GM20431 (cell line): ENCODE results near the gene NAA38.

Experiments used
- in situ Hi-C: fragments of 300-500 bp; cut with MseI, MboI; formaldehyde crosslinking; loops from one replicate; pipeline ENCODE4 v1.15.0; 2020; ENCODE audit warnings: low sequenced_read_pairs; ENCODE audit not compliant: unreplicated experiment

The NAA38 gene, protein sequence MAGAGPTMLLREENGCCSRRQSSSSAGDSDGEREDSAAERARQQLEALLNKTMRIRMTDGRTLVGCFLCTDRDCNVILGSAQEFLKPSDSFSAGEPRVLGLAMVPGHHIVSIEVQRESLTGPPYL

DNA sequence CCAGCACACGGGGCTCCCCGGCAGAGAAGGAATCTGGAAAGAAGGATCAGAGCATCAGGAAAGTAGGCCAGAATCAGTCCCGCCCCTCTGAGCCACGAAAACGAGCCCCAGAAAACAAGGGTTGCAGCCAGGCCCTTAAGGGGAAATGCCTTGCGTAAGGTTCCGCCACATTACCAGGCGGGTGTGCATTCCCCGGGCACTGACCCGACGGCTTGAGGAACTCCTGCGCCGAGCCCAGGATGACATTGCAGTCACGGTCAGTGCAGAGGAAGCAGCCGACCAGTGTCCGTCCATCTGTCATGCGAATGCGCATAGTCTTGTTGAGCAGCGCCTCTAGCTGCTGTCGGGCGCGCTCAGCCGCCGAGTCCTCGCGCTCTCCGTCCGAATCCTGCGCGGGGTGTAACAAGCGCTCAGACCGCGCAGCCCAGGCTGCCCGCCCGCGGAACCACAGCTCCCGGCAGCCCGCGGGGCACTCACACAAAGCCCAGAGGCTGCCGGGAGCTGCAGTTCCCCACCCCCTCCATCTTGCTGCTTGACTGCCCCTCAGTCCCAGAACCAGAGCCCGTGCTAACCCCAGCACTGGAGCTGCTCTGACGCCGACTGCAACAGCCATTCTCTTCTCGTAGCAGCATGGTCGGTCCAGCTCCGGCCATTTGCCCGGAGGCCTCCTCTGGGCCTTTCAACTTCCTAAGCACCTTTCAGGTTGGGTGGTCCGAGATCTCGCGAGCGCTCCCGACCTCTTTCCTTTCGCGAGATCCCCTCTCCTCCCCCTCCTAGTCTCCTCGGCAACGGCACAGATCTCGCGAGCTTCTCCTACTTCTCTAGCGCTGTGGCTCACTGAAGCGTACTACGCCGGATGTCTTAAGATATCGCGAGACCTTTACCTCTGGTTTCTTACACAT is at the start of gene NAA38:
NAA38 (minus strand) TSS at position 749 of the 902 bp plus-strand sequence; CDS start at position 653, 96 bp downstream.
- in situ Hi-C loops: no loop called here

DNA sequence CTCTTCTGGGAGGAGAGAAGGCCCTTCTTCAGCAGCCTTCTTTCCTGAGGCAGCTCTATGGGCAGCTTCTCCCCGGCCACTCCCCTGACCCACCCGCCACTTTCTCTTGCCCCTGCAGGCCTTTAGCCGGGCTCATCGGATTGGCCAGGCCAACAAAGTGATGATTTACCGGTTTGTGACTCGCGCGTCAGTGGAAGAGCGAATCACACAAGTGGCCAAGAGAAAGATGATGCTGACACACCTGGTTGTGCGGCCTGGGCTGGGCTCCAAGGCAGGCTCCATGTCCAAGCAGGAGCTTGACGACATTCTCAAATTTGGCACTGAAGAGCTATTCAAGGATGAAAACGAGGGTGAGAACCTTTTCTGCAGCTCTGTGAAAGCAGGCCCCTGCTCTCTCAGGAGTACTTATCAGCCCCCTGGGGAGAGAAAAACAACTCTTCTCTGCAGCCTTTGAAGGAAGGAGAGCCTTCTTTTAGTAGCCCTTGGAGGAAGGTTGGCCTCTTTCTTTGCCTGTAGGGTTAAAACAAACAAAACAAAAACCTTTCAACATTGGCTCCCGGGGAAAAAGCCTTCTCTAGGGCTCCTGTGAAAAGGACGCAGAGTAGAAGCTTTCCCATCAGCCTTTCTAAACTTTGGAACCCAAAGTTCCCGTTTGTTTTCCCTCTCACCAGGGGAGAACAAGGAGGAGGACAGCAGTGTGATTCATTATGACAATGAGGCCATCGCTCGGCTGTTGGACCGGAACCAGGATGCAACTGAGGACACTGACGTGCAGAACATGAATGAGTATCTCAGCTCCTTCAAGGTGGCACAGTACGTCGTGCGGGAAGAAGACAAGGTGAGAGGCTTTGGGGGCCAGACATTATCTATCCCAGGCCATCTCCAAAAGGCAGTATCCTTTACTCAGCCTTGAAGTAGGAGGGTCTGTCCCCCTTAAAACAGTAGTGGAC is 46.1 kb upstream of the NAA38 start:
- in situ Hi-C loops: no loop called here

DNA sequence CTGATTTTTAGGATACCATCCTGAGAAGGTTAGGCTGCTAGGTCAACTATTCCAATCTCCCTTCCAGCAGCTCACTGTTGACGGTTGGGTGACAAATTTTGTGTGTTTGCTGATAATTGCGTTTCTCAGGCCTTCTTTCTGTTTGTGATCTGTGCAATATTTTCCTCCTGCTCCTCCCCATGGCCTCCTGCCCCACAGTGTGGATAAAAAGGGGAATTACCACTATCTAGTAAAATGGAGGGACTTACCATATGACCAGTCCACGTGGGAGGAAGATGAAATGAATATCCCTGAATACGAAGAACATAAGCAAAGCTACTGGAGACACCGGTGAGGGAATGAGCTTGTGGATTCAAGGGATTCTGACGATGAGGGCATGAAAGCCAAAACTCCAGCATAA is 40.4 kb upstream of the NAA38 start:
- in situ Hi-C loops: no loop called here

DNA sequence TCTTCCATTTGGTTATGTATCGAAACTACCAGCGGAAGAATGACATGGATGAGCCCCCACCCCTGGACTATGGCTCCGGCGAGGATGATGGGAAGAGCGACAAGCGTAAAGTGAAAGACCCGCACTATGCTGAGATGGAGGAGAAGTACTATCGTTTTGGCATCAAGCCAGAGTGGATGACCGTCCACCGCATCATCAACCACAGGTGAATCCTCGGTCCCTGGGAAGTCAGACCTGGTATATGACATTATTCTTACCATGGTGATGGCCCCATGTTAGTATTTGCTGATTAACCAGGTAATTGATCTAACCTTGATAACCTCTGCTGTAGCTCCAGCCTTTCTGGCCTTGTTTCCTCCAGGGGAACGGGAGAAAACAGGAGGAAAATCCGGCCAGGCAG is 39.7 kb upstream of the NAA38 start:
- in situ Hi-C loops: no loop called here

DNA sequence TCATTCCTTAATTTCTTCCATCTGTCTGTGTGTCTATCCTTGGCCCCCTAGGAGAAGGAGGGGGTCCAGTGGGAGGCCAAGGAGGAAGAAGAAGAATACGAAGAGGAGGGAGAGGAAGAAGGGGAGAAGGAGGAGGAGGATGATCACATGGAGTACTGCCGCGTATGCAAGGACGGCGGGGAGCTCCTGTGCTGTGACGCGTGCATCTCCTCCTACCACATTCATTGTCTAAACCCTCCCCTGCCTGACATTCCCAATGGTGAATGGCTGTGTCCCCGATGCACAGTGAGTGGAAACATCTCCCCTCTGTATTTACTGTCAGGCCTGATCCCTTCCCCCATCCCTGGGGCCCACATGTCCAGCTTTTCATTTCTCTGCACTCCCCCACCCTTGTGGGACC is 37.5 kb upstream of the NAA38 start:
- in situ Hi-C loops: no loop called here

DNA sequence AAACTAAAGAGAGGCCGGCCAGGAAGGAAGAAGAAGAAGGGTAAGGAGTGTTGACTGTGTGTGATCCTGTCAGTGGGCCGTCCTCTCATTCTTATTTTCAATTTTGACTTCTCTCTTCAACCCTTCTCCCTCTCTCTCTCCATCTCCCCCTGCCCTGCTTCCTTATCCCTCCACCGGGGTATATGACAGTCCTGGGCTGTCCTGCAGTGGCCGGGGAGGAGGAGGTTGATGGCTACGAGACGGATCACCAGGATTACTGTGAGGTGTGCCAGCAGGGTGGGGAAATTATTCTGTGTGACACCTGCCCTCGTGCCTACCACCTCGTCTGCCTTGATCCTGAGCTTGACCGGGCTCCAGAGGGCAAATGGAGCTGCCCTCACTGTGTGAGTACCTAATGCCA is 36.9 kb upstream of the NAA38 start:
- in situ Hi-C loops: no loop called here

DNA sequence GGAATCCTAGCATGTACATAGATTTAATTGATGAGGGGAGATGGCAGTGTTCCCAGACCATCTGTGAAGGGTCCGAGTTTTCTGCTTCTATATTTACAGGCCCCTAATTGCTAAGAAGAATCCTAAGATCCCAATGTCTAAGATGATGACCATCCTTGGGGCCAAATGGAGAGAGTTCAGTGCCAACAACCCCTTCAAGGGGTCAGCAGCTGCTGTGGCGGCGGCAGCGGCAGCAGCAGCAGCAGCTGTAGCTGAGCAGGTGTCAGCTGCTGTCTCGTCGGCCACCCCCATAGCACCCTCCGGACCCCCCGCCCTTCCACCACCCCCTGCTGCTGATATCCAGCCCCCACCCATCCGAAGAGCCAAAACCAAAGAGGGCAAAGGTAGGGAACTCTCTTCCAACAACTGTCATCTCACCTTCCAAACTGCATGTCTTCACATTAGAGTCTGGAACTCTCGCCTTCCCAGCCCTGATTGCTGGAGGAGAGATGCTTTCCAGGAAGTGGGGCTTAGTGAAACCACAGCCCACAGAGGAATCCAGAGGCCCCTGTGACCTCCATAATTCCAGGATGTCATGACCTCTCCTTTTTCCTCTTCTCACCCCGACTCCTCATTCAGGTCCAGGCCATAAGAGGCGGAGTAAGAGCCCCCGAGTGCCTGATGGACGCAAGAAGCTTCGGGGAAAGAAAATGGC is 36.0 kb upstream of the NAA38 start:
- in situ Hi-C loops: no loop called here

DNA sequence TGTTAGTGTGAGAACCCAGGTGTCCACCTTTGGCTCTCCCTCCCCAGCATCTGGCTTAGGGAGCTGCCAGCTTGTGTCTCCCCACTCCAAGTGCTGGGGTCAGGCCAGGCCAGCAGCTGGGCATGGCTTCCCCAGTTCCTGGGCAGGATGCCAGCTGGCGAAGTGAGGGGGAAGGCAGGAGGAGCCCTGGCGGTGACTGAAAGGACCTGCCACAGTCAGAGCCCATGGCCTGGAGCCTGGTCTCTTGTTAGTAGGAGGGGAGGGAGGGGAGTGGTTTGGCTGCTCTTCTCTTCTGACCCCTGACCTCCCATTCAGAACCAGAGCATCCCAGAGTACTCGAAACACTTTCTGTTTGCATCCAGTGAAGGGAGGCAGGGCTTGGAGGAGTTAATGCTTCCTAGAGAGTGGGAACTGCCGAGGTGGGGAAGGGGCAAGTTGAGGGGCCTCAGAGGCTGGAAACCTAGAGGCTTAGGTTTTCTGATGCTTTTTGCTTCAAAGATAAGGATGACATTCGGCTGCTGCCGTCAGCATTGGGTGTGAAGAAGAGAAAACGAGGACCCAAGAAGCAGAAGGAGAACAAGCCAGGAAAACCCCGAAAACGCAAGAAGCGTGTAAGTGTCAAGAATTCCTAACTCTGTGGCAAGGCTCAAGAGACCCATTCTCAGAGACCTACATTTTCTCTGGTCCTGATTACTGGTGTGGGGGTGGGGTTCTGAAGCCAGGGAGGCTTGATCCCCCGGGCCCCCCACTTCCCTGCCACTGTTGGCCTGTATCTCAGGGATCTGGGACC is 32.0 kb upstream of the NAA38 start:
- in situ Hi-C loops: no loop called here

DNA sequence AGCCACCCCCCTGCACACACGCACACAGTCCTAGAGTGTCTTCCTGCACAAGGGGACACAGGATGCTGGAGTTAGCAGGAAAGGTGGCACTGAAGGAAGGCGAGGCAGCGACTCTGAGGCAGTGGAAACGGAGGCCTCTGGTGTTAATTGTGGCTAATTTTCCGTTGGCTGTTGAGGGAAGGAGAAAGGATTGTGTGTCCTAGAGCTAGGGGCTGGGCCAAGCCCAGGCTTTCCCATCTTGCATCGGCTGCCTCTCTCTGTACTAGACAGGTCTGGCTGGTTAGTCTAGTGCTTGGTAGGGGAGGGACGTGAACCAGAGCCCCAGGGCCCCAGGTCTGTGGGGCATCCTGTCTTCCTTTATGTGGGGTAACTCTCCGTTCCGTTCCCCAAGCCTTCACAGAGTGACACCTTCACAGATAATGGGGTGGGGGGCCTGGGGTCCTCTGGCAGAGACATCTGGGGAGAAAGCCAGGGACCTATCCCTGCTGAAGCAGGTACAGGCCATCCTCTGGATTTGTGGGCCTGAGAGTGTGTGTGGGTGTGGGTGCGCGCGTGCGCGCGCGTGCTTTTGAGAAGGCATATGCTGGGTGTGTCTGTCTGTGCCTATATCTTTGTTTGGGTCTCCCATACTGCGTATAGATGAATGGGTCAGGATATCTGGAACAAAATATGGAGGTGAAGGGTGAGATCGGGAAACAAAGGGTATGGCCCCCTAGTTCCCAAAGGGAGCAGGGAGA is 31.0 kb upstream of the NAA38 start, which contains the start of gene CHD3:
CHD3 (plus strand) TSS at position 606 of the 737 bp plus-strand sequence. CDS start 212 bp downstream, outside the sequence.
- in situ Hi-C loops: no loop called here

DNA sequence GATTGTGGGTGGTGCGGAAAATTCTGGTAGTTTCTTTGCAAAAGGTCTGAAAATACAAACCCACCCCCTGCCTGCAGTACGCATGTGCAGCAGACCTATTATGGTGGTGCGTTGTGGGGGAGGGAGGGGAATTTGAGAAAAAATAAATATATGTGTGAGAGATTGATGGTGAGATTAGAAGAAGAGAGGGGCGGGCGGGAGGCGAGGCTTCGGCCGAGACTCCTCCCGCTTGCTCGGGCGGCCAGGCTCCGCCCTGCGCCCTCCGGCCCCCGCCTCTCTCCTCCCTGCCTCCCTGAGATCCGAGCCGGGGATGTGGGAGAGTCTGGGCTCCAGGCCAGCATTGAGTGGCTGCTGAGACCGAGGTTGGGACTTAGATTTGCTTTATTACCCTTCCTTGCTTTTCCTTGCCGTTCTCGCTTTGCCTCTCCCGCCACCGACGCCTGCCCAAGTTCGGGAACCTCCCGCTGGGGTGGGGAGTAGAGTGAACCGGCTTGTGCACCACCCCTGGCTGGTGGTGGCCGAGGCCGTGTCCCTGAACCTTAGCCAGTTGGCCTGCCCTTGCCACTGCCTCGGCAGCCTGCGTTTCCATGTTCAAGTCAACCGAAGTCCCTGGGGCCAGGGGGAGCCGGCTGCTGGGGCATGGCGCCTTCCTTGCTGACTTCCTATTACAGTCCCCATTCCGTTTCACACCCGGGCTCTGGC is 30.3 kb upstream of the NAA38 start:
- in situ Hi-C loops: no loop called here

DNA sequence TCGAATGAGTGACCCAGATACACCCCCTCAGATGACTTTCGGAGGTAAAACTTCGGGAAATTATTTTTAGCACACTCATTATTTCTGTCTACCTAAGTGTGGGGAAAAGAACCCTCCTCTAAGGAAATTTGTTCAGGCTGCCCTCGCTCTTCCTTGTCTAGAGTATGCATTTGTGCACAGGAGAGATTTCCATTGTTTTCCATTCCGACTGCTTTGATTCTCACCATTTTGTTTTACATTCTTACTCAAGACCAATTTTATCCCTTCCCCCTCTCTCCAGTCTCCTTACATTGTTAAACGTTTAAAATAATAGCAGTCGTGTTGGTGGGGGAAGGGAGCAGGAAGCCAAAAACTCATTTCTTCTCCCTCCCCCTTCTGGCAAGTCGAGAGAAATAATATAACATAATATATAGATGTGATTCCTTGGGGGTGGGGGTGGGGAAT is 29.7 kb upstream of the NAA38 start:
- in situ Hi-C loops: no loop called here

DNA sequence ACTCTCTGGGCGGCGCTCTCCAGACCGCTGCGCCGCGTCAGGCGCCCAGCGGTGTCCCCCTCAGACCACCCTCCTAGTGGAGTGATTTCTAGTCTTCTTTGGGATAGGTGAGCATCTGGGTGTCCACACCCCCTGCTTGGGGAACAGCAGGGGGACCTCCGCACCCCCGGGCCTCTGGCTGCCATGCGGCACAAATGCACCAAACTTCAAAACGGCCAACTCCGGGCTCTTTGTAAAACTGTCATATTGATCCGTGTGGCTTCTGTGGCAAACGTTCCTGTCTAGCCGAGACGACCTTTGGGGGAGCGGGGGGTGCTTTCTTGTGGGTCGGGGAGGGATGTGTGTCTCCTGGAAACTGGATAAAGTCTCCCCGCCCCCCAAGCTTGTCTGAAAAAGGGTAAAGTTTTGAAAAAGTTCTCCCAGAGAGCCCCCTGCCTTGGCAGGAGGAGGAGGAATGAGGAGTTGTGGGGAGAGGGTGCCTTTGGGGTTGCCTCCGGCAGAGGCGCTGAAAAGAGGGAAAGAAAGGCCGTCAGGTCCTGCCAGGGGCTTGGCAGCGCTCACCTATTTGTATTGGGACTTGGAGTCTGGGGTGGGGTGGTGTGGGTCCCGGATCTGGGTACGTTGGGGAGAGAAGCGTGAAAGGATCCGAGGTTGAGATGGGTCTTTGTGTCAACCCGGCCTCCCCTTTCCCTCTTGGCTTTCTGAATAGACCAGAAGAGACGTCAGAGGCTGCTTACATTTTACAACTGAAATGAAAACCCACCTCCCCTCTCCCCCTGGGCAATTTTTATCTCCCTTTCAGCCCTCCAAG is 29.1 kb upstream of the NAA38 start:
- in situ Hi-C loops: no loop called here

DNA sequence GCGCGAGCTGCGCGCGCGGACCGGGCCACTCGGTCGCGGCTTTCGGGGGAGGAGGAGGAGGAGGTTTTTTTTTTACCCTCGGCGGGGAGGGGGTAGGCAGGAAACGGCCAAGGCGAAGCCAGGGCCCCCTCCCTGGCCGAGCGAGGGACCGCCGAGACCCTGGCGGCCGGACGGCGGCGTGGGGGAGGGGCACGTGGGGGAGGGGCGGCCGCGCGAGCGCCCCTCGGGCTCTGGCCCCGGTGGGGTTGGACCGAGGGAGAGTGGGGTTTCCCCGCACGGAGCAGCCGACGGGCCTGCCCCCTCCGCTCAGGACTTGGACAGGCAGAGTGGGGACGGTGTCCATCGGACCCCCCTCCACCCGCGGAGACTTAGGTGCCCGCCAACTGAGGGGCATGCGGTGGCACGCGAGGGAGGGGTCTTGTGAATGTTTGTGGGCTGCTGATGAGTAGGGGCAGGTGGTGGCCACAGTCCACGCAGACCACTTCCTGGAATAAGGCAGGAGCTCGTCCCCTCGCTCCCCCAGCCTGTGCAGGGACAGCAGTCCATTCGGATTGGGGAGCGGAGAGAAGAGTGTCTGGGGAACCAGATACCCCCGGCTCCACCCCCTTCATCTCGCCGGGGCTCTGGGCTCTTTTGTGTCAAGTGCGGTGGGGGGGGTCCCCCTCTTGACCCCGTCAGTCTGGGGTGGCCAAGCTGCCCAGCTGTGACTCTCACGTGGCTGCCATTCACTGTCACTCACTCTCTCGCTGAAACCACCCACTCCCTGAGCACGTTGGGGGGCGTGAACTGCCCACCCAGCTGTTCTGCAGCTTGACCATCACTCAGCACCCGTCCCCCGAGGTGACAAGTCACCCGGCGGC is 28.2 kb upstream of the NAA38 start:
- in situ Hi-C loops: no loop called here

DNA sequence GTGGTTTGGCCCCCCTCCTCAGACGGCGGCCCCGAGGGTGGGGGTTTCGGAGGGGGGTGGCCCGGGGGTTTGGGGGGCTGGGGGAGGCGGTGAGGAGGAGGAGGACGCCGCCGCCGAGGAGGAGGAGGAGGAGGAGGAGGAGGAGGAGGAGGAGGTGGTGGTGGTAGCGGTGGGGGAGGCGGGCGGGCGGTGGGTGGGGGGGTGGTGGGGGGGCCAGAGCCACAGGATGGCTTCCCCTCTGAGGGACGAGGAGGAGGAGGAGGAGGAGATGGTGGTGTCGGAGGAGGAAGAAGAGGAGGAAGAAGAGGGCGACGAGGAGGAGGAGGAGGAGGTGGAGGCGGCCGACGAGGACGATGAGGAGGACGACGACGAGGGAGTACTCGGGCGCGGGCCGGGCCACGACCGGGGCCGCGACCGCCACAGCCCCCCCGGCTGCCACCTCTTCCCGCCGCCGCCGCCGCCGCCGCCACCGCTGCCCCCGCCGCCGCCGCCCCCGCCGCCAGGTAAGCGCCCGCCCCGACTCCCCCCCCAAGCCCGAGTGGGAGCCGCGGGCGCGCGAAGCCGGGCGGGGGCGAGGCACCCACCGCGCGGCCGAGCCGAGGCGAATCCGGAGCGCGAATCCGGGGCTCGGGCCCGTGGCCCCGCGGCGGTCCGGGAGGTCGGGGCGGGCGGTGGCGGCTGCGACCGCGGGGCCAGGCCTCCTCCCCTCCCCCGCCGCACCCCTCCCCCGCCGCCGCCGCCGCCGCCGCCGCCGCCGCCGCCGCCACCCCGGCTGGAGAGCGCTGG is 27.4 kb upstream of the NAA38 start:
- in situ Hi-C loops: no loop called here

DNA sequence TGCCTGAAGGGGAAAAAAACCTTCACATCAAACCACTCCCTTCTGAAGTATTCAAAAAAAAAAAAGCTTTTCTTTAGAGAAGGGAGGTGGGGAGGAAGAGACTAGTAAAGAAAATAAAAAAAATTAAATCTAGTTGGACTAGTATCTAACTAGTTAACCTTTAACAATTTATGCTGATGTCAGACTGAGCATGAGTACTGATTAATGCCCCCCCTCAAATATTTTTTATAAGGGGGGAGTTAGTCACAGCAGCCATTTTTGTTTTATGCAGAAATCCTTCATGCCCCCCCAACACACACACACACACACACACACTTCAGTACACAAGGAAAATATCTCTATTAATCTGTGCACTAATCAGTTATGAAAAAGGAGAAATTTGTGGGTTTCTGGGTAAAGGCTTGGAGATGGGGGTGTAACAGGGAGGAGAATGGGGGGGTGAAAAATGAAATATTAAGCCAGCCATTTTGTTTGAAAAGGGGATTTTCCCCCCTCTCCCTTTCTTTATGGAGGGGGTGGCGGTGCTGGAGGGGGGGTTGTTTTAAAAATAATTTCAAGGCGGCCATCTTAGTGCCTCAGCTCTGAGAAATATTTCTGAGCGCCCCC is 26.5 kb upstream of the NAA38 start:
- in situ Hi-C loops: no loop called here
